Measurements from ENCODE around the gene COBL. TPM values are rescaled to one million over a fixed set of nuclear protein-coding genes. Genes with fewer than 3 reads are reported as not detected.

Gene COBL
- total RNA-seq, 6 experiments from 2014 or later, result 21.5 to 35.9 (median 24.6) TPM

DNA sequence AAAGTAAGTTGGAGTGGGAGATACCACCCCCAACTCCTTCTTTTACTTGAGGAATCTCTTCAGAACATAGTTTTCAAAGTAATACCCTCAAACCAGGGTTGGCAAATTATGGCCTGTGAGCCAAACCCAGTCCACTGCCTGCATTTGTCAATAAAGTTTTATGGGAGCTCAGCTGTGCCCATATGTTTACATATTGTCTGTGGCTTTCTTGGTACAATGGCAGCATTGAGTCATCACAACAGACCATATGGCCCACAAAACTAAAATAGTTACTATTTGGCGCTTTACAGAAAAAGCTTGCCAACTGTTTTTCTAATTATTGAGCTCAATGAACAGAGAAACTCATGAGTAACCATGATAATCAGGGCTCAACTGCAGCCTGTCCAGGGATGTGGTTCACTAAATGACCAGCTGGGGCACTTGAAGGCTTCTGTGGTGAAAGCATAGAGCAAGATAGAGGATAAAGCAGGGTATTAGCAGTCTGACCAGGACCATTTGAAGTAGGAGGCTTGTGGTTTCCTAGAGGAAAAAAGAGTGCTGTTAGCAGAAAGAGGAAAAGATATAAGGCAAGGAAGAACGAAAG, 337.9 kb downstream of the COBL start:
- H3K4me3 ChIP-seq, result no peak overlapping the region
- intact Hi-C loops (cut with DNase I), result no loop called here
- no peak for ATAC-seq
- no peak overlapping the region for H3K27ac ChIP-seq
- no peaks in the 10 kb centered on the region for H3K36me3 ChIP-seq
- no peak for DNase-seq
- no peaks in the 10 kb centered on the region for H3K4me1 ChIP-seq
- 63% methylated on average over 2 of the region's 2 CpGs for WGBS (ENCODE audit: insufficient coverage, low coverage, low lambda C conversion rate, missing lambda C conversion rate)
- H3K9me3 ChIP-seq, result no peaks in the 10 kb centered on the region
- TF ChIP-seq CTCF (IDR thresholded peaks at IDR 0.05), result no peak
- no peaks in the 10 kb centered on the region for H3K27me3 ChIP-seq

GRCh38 chr7:50977421-50977820, 339.2 kb downstream of the COBL start:
- Histone ChIP-seq H3K9me3 (no peaks in the 10 kb centered on the region), H3K4me3 (no peak overlapping the region), H3K27me3 (no peaks in the 10 kb centered on the region), H3K27ac (no peak overlapping the region), H3K4me1 (no peaks in the 10 kb centered on the region), H3K36me3 (no peaks in the 10 kb centered on the region)
- TF ChIP-seq CTCF (IDR thresholded peaks at IDR 0.05) (no peak), POLR2A (IDR thresholded peaks at IDR 0.05) (no peak)
- DNase-seq (no peak), ATAC-seq (no peak)
- WGBS (ENCODE audit: insufficient coverage, low coverage, low lambda C conversion rate, missing lambda C conversion rate), result 78% methylated on average over 1 of the region's 1 CpG
- intact Hi-C loops (cut with DNase I), result no loop called here

GRCh38 chr7:50976064-50976463, 340.5 kb downstream of the COBL start:
- no peaks in the 10 kb centered on the region for H3K4me1 ChIP-seq
- 74% methylated on average over 4 of the region's 4 CpGs for WGBS (ENCODE audit: insufficient coverage, low coverage, low lambda C conversion rate, missing lambda C conversion rate)
- H3K9me3 ChIP-seq, result no peaks in the 10 kb centered on the region
- H3K4me3 ChIP-seq, result no peak overlapping the region
- TF ChIP-seq POLR2A (IDR thresholded peaks at IDR 0.05), result no peak
- no peak for TF ChIP-seq CTCF (IDR thresholded peaks at IDR 0.05)
- DNase-seq, result no peak
- H3K27me3 ChIP-seq, result no peaks in the 10 kb centered on the region
- H3K27ac ChIP-seq, result no peak overlapping the region
- H3K36me3 ChIP-seq, result no peaks in the 10 kb centered on the region
- ATAC-seq, result no peak
- intact Hi-C loops (cut with DNase I), result no loop called here

DNA sequence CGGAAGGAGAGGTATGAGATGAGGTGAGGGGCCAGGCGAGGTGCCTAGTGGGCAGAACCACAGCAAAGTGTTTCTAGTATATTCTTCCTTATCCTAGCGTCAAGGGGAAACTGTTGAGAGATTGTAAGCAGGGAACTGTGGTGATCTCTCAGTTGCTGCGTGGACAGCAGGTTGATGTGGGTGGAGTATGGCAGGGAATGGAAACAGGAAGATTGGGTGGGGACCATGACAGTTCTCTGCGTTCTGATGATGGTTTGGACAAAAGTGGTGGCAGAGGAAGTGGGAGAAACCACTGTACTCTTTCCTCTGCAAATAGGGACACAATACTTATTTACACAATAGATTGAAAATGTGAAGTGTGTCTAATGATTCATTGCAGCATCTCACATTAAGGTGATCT, 342.4 kb downstream of the COBL start:
- intact Hi-C loops (cut with DNase I), result no loop called here
- Histone ChIP-seq H3K36me3 (no peaks in the 10 kb centered on the region), H3K4me3 (no peak overlapping the region), H3K4me1 (no peaks in the 10 kb centered on the region), H3K9me3 (no peaks in the 10 kb centered on the region), H3K27ac (no peak overlapping the region), H3K27me3 (no peaks in the 10 kb centered on the region)
- TF ChIP-seq POLR2A (IDR thresholded peaks at IDR 0.05), result no peak
- TF ChIP-seq CTCF (IDR thresholded peaks at IDR 0.05), result no peak
- ATAC-seq (no peak), DNase-seq (no peak)
- WGBS (ENCODE audit: insufficient coverage, low coverage, low lambda C conversion rate, missing lambda C conversion rate), result 35% methylated on average over 4 of the region's 5 CpGs

DNA sequence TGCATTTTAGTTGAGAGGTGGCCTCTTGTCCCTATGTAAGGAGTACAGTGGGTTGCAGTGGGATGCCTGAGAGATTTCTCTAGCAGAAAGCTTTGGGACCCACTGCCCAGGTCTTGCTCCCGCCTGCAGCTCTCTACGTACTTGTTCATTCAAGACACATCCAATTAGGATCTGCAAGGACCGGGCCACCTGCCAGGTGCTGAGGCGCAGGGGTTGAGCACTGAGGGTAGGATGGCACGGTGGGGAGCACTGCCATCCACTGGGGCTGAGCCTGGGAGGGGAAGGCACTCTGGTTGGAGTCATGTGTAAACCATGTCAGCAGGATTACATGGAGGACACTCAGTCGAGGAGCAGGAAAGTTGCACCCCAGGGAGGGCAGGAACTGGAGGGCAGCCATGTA, 342.8 kb downstream of the COBL start:
- no peak overlapping the region for H3K4me3 ChIP-seq
- TF ChIP-seq POLR2A (IDR thresholded peaks at IDR 0.05) (no peak), CTCF (IDR thresholded peaks at IDR 0.05) (no peak)
- no peaks in the 10 kb centered on the region for H3K36me3 ChIP-seq
- peak in 1 of 4 donors; percentile 30 for ATAC-seq
- H3K27ac ChIP-seq, result no peak overlapping the region
- WGBS (ENCODE audit: insufficient coverage, low coverage, low lambda C conversion rate, missing lambda C conversion rate), result no CpG with 5 or more reads among the region's 6 CpGs
- no peaks in the 10 kb centered on the region for H3K27me3 ChIP-seq
- H3K4me1 ChIP-seq, result no peaks in the 10 kb centered on the region
- DNase-seq, result no peak
- intact Hi-C loops (cut with DNase I), result no loop called here
- H3K9me3 ChIP-seq, result no peaks in the 10 kb centered on the region

Measured in right lobe of liver (tissue), 6 donors.